Placental pericyte (primary cell): Measurements from ENCODE around the gene MAT2B. TPM values are rescaled to one million over a fixed set of nuclear protein-coding genes. Genes with fewer than 3 reads are reported as not detected.

Experiments used
- total RNA-seq: library from RNA; depleted of rRNA; stranded (reverse); fragments of >200 nt; gene quantifications from 2 replicates; pipeline ENCODE4 v1.2.3, GENCODE V29; 2012

Gene MAT2B
- total RNA-seq = 45.5 and 90.9 TPM in 2 replicates

DNA sequence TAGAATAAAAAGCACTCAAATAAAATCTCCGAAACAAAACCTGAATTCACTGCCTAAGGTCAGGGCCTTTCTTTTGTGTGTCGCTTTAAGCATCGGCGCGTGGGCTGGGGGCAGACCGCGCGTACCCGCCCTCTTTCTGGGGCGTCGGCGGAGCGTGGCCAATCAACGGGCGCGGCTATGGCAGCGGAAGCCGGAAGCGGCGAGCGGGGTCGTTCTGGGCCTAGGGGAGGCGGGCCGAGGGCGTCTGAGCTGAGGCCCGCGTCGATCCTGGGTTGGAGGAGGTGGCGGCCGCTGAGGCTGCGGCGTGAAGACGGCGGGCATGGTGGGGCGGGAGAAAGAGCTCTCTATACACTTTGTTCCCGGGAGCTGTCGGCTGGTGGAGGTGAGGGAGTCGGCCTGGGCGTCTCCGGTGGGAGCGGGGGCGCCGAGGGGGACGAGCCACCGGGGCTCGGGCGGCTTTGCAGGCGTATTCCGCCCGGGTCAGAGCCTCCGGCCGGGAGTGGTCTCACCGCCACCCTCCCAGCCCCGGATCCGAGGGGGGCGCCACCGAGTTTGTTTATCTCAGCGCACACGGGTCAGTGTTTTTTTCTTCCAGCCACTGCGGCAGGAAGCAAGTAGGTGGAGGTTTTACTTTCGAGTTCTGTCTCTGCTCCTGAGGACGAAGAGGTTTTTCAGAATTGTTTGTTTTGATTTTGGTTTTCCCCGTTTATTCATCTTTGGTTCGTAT is at the start of gene MAT2B:
Gene MAT2B, plus strand, starts transcription at position 252 of the 727 bp plus-strand sequence. Its CDS starts 68 bp downstream, at position 320.

DNA sequence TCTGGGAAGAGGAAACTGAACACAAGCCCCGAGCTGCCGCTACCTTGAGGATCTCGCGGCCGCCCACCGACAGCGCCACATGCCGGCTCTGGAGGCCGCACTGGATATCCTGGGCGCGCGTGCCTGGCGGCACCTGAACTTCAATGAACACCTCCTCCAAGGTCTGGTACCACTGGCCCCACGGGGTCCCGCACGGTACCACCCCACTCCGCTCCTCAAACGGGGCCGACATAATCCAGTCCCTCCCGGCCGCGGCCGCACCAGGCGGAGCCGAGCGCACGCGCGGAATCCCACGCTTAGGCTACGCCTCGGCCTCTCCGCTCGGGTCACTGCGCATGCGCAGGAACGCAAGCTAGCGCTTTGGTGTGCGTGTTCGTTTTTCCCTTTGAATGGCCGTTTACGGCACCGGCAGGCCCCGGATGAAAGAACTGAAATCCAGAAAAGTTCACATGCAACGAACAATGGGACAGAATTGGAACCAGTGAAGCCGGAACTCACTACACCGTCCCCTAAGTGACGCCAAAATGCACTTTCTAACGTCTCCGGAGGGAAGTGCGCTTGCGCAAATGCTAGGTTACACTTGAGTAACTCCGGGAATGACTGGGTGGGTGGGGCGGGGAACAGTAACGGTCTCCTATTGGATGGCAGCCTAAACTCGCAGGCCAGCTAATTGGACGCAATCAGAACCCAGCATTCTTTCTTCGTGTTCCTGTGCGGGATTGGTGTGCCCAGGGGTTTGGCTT is 45.4 kb upstream of the MAT2B start, which contains the start of gene NUDCD2:
Gene NUDCD2, minus strand, starts transcription at position 284 of the 743 bp plus-strand sequence. Its CDS starts 52 bp downstream, at position 232.

GRCh38 chr5:163460562-163461171 is 44.8 kb upstream of the MAT2B start, which contains the start of gene HMMR:
Gene HMMR, plus strand, starts transcription at chr5:163460632. Its CDS starts 61 bp downstream, at chr5:163460693.

Other genes with a start within 250 kb of the MAT2B start
- gene CCNG1, start 68.0 kb upstream of the MAT2B start, total RNA-seq = 220 and 434 TPM in 2 replicates
- gene NUDCD2, start 45.5 kb upstream of the MAT2B start, total RNA-seq = 2.6 and 5.4 TPM in 2 replicates
- 1.3 and 49.0 TPM in 2 replicates for gene HMMR, start 45.0 kb upstream of the MAT2B start, total RNA-seq